Heart right ventricle (tissue), 16 donors: ENCODE measurements around the gene FUT2. TPM values are rescaled to one million over a fixed set of nuclear protein-coding genes. Genes with fewer than 3 reads are reported as not detected.

Experiments used
- ATAC-seq, 8 donors: fragments of 200-7000 bp; cut with Tn5 transposase; one replicate each; pipeline ENCODE4 v1.9.1; 2020; ENCODE audit warnings: mild to moderate bottlenecking in 8 of 8, moderate library complexity in 8 of 8, moderate number of reproducible peaks in 1 of 8
- DNase-seq, 2 donors: peaks; one replicate each; pipeline ENCODE4 v3.0.0-alpha.2; 2020
- H3K27ac ChIP-seq, 10 donors: fragments of 200-600 bp; sonication (generic) in 2 of 10; one replicate each; pipeline versions ENCODE4 v1.5.0 to v1.8.0; 2020 to 2022; ENCODE audit warnings: mild to moderate bottlenecking in 3 of 10
- H3K27me3 ChIP-seq, 7 donors: fragments of 200-600 bp; one replicate each; pipeline ENCODE4 v1.8.0; 2021 to 2022; ENCODE audit warnings: mild to moderate bottlenecking in 2 of 7
- H3K36me3 ChIP-seq, 9 donors: fragments of 200-600 bp; sonication (generic) in 1 of 9; one replicate each; pipeline versions ENCODE4 v1.5.0 to v1.8.0; 2020 to 2022; ENCODE audit warnings: mild to moderate bottlenecking in 2 of 9
- H3K4me1 ChIP-seq, 9 donors: fragments of 200-600 bp; sonication (generic) in 1 of 9; one replicate each; pipeline versions ENCODE4 v1.5.0 to v1.8.0; 2020 to 2022; ENCODE audit warnings: mild to moderate bottlenecking in 4 of 9
- H3K4me3 ChIP-seq, 10 donors: fragments of 200-600 bp; sonication (generic) in 2 of 10; one replicate each; pipeline versions ENCODE4 v1.5.0 to v1.8.0; 2020 to 2022; ENCODE audit warnings: mild to moderate bottlenecking in 7 of 10, moderate library complexity in 2 of 10
- H3K9me3 ChIP-seq, 11 donors: fragments of 200-600 bp in 10 of 11; sonication (generic) in 2 of 11; one replicate each; pipeline versions ENCODE4 v1.5.0 to v1.8.0; 2013 to 2022; ENCODE audit warnings: mild to moderate bottlenecking in 2 of 11, control low read depth in 1 of 11, moderate library complexity in 1 of 11
- CTCF ChIP-seq, 9 donors: fragments of 200-600 bp; sonication (generic) in 2 of 9; IDR thresholded peaks; one replicate each; pipeline versions ENCODE4 v1.5.0 to v1.8.0; 2021 to 2022; ENCODE audit warnings: antibody characterized with exemption in 9 of 9, mild to moderate bottlenecking in 5 of 9, moderate library complexity in 1 of 9
- WGBS, 2 donors: extraction: QIAGEN DNeasy Blood & Tissue Kit; methylation state at CpG; one replicate each; pipeline ENCODE4 v1.1.7; 2013; ENCODE audit warnings: inconsistent platforms in 1 of 2; 5-methylcytosine and 5-hydroxymethylcytosine counted together
- intact Hi-C, 10 donors: fragments of 100-400 bp; cut with DNase I; formaldehyde crosslinking; loops; one replicate each; pipeline versions ENCODE4 v1.11.1 to v1.14.2; 2022
- polyA plus RNA-seq, 2 donors: library from polyadenylated mRNA; stranded (reverse); fragments of 200-250 nt; gene quantifications; one replicate each; pipeline ENCODE4 v1.2.3, GENCODE V29; 2013
- total RNA-seq, 10 donors: library from RNA; stranded (reverse); fragmentation: NEBNext Ultra II Directional in 3 of 10; extraction: Animal tissue kit (Norgen Biotek cat#: 25700) in 3 of 10; gene quantifications; one replicate each; pipeline versions ENCODE4 v1.2.1 to v1.2.4, GENCODE V29; 2021 to 2023
- donor health status: Arrhythmogenic right ventricular cardiomyopathy.
- donor health status: ischemic (EF 13 %, LVEDD 7.1; RV severe dilation, severe dysfunction).
- donor health status: healthy with polysubstance abuse.
- donor health status: DM: no; HTN: yes; CAD: no.
- donor health status: DM: no; HTN: no; CAD: no.
- donor health status: ischemic (EF 25% LVEDD 6.9; RV normal size, moderate dysfunction).
- donor health status: ischemic (EF 25% LVEDD 5.7; RV mildly dilated, moderate dysfunction).
- donor health status: healthy.
- donor health status: DM: yes; HTN: yes; CAD: no.
- donor health status: Ischemic cardiomyopathy.
- donor health status: ischemic (EF 35%, LVEDD 5.7; RV mildly dilated, moderate dysfunction).
- donor health status: nonischemic (EF 11% LVEDD 7.7; RV severe dilation, severe dysfunction).
- donor health status: DM: yes; HTN: yes; CAD: no.
- donor health status: PGD.
- donor health status: ischemic (EF 29% LVEDD 5.4; RV normal size, mild dysfunction).
- donor health status: nonischemic (EF 23%, LVEDD 6.1; RV moderate dilation, normal function).

The FUT2 gene
- total and polyA plus RNA-seq, 12 donors, result 0.07 TPM; not detected in 11

GRCh38 chr19:48713864-48714755, 18.3 kb downstream of the FUT2 start:
- WGBS, 2 donors, result 1% methylated on average over 67 of the region's 67 CpGs
- Histone ChIP-seq H3K27ac (peak overlapping the region; percentile 19 to 94 (median 87)), H3K4me1 (peaks cover 15 to 59% (median 44%) of the 10 kb centered on the region in 9 donors), H3K36me3 (no peaks in the 10 kb centered on the region), H3K4me3 (peak overlapping the region; percentile 47 to 86 (median 70)), H3K27me3 (no peaks in the 10 kb centered on the region), H3K9me3 (peaks cover 0 to 10% (median 0%) of the 10 kb centered on the region in 11 donors)
- intact Hi-C loops, result loop anchor here in 6 of 10 donors (2.0 to 5.0 kb wide), 2 partner anchors 37 to 39 kb away; no protein-coding TSS in a partner anchor
- TF ChIP-seq CTCF (IDR thresholded peaks at IDR 0.05), result peak in 2 of 9 donors; percentile 15 to 20
- ATAC-seq, result peak; percentile 90 to 94 (median 92)
- peak; percentile 99 for DNase-seq

GRCh38 chr19:48714759-48715675, 19.2 kb downstream of the FUT2 start:
- H3K4me3 ChIP-seq, result peak overlapping the region; percentile 29 to 86 (median 64)
- no peaks in the 10 kb centered on the region for H3K27me3 ChIP-seq
- H3K9me3 ChIP-seq, result peaks cover 0 to 10% (median 0%) of the 10 kb centered on the region in 11 donors
- no peak for TF ChIP-seq CTCF (IDR thresholded peaks at IDR 0.05)
- peaks cover 23 to 68% (median 53%) of the 10 kb centered on the region in 9 donors for H3K4me1 ChIP-seq
- 56 to 63% methylated on average over 26 of the region's 26 CpGs for WGBS, 2 donors
- H3K36me3 ChIP-seq, result peaks cover 0 to under 1% (median 0%) of the 10 kb centered on the region in 9 donors
- peak overlapping the region; percentile 19 to 94 (median 87) for H3K27ac ChIP-seq
- intact Hi-C loops, result loop anchor here in 6 of 10 donors (2.0 to 5.0 kb wide), 2 partner anchors 38 to 40 kb away; no protein-coding TSS in a partner anchor
- DNase-seq, result peak in 1 of 2 donors; percentile 32
- no peak for ATAC-seq

DNA sequence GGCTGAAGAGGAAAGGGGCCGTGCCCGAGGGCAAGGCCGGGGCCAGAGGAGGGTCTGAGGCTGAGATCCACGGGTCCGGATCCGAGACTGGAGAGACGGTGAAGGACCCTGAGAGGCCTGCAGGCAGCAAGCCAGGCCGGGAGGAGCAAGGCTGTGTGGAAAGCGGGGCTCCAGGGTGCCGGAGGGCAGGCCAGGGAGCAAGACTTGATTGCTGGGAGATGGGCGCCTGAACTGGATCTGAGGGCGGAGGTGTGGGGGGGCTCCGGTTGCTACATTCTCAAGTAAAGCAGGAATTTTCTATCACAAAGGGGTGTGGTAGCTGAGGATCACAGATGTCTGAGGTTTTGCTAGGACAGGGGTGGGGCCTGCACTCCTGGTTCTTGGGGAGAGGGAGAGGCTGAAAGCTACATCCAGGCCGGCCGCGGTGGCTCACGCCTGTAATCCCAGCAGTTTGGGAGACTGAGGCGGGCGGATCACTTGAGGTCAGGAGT, 20.0 kb downstream of the FUT2 start:
- Histone ChIP-seq H3K27ac (peak overlapping the region; percentile 4 to 94 (median 87)), H3K27me3 (no peaks in the 10 kb centered on the region), H3K9me3 (peaks cover 0 to 9% (median 0%) of the 10 kb centered on the region in 11 donors), H3K4me1 (peaks cover 23 to 75% (median 57%) of the 10 kb centered on the region in 9 donors), H3K36me3 (peaks cover 0 to 8% (median 0%) of the 10 kb centered on the region in 9 donors), H3K4me3 (peak overlapping the region in 8 of 10 donors; percentile 30 to 86 (median 70))
- TF ChIP-seq CTCF (IDR thresholded peaks at IDR 0.05), result no peak
- 61 to 65% methylated on average over 19 of the region's 19 CpGs for WGBS, 2 donors
- intact Hi-C loops, result loop anchor here in 1 of 10 donors (2.0 kb wide), 1 partner anchor 41 kb away; no protein-coding TSS in a partner anchor
- ATAC-seq (no peak), DNase-seq (no peak)
